HG03442 (cell line): Measurements from ENCODE around the gene CCR5AS.
"Not testable (repeated sequence)": the region's sequence is repeated elsewhere in the genome, so short reads cannot be mapped to it uniquely, and the experiment has no call there.

Experiments
- ATAC-seq: cut with Tn5 transposase; IDR thresholded peaks from one replicate; pipeline ENCODE4 v1.9.1; 2021; ENCODE audit warnings: mild to moderate bottlenecking, moderate library complexity; ENCODE audit not compliant: unreplicated experiment

The CCR5AS gene

DNA sequence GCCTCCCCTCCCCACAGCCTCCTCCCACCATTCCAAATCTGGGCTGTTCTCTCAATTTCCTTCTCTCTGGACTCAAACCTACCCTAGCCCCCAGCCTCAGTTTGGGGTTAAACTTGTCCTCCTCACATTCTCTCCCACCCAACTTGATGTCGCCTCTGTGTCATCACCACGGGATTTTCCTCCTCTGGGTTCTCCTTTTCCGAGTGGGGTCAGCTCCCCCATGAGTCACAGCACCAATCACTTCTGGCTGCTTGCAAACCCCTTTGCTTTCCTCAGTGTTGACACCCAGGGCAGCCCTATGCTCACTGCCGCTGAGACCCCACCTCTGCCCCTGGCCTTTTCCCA is 451 bp downstream of the CCR5AS start:
- no peak for ATAC-seq

DNA sequence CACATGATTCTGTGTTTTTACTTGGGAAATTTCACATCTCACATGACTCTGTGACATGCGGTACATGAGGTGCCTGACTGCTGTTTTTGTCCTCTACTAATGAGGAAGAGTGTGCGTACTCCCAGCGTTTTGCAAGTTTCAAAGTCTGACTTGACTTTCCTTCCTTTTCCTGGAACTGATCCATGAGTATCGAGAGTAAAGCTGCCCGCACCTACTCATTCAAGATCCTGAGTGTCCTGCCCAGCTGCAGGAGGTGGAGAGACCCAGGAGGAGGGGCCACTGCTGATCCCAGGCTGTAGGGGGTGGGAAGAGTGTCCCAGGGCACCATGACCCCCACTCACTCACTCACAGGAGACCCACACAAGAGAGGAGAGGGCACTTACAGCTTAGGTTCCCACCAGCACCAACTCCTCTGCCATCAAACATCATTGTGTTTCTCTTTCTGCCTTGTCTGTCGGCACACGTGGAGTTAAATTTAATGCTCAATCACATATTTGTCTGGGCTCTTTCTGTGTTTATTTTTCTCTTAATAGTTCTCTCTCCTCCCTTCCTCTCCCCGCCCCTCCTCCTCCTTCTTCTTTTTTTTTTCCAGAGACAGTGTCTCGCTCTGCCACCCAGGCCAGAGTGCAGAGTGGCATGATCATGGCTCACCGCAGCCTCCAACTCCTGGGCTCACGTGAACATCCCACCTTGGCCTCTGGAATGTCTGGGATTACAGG is 1.4 kb downstream of the CCR5AS start:
- no peak for ATAC-seq

GRCh38 chr3:46402902-46403301 is 4.0 kb downstream of the CCR5AS start:
- not testable (repeated sequence) for ATAC-seq

- ATAC-seq, result no peak
Measured at GRCh38 chr3:46401579-46401978, 5.3 kb downstream of the CCR5AS start.

DNA sequence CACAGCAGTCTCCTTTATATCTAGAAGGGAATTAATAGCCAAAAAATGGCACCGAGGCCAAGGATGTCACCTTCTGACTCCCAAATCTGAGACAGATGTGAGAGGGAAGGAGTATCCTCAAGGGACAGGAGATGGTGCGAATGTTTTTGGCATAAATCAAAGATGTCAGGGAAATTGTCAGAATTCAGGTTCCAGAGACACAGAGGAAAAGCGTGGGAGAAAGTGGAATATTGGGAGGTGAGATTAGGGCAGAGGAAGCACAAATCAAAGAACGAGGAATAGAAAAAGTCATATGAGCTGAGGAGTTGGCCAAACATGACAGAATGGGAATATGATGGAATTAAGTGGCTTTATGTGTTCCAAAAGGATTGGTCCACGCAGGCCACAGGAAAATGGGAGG is 6.0 kb downstream of the CCR5AS start:
- ATAC-seq, result no peak

- no peak for ATAC-seq
Measured at GRCh38 chr3:46400000-46400734, 6.7 kb downstream of the CCR5AS start.

DNA sequence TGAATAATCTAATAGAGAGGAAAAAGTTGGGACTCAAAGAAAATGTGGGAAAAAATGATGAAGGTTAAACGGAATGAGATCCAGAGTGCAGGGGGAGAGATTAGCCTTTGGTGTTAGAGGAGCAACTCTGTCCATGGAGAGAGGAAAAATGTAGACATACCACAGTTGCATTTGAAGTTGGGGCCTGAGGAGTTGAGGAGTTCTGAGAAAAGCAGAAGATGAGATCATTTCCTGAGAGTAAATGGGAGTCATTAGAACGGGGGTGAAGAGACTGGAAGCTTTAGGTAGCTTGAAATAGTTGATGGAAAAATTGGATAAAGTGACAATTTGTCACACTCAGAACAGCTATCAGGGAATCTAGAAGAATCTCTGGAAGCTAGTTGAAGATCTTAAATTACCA is 7.3 kb downstream of the CCR5AS start:
- ATAC-seq, result no peak

DNA sequence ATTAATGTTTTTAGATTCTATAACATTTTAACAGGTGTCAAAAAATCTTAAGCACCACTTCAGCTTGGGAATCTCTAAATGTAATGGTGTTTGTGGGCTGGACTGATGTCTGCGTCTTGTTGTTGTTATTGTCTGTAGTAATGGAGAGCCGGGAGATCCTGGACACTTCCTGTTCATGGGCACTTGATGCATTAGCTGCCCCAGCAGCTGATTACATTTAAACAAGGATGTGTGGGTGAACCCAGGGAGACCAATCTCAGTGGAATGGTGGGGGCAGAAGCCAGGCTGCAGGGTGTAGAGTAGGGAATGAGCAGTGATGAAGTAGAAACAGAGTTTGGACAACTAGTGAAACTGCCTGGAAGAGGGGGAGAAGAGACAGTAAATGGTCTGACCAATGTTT is 7.8 kb downstream of the CCR5AS start:
- no peak for ATAC-seq

DNA sequence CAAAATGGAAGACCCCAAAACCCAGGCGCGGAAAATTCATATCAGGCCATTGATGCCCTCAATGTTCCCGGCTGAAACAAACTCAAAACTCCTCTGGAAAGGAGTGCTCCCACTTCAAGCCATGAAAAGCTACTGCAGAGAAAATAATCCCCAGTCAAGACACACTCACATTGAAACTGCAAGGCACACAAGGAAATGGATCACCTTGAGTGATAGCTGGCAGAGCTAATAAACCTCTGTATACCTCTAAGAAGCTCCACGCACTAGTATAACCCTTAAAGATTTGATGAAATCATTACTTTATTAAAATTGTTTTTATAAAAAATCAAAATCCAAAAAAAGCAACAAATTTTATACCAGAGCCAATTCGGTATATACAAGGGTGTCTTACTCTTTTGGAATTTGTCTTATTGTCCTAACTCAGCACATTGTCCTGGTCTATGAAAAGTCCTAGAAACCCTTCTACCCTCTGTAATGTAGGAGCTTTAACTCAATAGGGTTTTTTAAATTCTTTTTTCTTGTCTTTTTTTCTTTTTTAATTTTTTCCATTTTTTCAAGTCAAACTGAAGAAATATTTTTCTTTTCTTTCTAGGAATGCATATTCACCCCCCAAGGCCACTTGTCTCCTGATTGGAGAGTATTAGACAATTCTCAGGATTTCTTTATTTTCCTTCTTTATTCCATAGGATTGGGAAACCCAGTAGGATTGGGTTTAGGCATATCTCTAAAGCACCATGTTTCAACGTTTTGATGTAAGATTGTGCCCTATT is 8.5 kb downstream of the CCR5AS start:
- ATAC-seq, result no peak

DNA sequence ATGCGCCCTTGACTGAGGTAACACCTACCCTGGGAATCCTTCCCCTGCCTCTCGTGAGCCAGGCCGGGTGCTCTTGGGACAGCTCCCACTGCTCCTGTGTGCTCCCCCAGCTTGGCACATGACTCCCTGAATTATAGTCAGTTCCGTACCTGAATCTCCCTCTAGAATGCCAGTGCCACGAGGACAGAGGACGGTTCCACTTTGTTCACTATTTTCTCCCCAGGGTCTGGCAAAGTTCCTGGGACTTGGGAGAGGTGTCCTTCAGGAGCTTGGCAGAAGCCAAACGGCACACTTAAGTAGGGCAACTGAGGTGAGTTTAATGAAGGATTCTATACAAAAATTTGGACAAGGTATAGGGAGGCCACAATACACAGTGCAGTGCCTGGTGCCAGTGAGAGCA is 9.8 kb downstream of the CCR5AS start:
- no peak for ATAC-seq

GRCh38 chr3:46395766-46396530 is 10.9 kb downstream of the CCR5AS start:
- ATAC-seq, result no peak

DNA sequence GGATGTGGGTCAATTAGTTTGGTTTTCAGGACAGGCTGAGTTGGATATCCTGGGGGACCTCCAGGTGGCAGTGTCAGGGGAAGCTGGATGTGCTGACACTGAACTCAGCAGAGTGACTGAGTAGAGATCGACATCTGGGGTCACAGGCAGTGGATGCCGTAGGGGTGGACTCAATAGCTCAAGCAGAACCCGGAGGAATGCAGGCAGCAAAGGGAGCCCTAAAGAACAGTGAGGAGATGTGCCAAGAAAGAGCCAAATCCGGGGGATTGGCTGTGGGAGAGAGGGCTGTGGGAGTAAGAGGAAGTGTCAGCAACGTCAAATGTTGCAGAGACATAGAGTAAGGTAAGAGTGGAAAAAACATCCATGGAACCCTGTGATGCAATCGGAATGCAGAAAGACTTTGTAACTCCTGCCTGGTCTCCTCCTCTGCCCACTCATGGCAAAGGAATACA is 11.6 kb downstream of the CCR5AS start:
- no peak for ATAC-seq

- ATAC-seq, result no peak
Measured at GRCh38 chr3:46393554-46394434, 13.1 kb downstream of the CCR5AS start.

DNA sequence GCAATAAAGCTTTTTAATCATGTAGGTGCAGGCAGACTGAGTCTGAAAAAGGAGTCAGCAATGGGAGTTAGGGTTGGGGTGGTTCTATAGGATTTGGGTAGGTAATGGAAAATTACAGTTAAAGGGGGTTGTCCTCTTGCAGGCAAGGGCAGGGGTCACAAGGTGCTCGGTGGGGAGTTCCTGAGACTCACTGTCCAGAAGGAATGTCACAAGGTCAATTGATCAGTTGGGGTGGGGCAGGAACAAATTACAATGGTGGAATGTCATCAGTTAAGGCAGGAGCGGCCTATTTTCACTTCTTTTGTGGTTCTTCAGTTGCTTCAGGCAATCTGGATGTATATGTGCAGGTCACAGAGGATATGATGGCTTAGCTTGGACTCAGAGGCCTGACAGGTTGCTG is 13.9 kb downstream of the CCR5AS start:
- no peak for ATAC-seq

DNA sequence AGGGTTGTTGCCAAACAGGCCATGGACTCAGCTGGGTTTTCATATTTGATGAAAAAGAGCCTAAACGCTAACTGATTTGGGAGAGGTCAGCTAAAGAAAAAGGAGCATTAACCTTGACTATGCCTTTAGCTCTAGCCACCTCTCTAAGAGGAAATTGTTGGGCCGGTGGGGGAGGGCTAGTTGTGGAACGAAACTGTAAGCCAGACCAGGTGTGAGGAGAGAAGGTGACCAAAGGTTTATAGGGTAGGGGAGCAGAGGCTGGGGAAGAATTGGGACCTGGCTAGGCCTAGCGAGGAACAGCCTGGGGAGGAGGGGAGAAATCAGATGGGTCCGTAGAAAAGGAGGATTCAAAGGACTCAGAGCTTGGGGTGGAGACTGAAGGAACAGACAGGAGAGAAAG is 15.3 kb downstream of the CCR5AS start:
- not testable (repeated sequence) for ATAC-seq

DNA sequence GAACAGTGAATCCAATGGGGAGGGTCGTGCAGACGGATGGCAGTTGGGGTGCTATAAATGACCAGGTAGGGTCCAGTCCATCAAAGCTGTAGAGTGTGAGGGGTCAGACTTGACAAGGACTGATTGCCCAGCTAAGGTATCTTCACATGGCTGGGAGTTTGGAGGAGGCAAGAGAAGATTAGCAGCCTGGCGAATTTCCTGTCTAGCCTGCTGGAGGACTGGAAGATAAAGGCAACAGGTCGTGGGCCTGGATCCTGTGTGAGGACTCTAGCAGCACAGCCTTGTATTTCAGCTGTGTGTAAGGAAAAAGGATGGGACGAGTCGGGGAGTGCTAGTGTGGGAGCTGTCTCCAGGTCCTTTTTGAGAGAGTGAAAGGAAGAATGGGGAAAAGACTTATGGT is 17.6 kb downstream of the CCR5AS start:
- no peak for ATAC-seq

GRCh38 chr3:46388847-46389246 is 18.0 kb downstream of the CCR5AS start:
- ATAC-seq, result not testable (repeated sequence)

GRCh38 chr3:46386205-46386604 is 20.7 kb downstream of the CCR5AS start:
- ATAC-seq, result no peak

DNA sequence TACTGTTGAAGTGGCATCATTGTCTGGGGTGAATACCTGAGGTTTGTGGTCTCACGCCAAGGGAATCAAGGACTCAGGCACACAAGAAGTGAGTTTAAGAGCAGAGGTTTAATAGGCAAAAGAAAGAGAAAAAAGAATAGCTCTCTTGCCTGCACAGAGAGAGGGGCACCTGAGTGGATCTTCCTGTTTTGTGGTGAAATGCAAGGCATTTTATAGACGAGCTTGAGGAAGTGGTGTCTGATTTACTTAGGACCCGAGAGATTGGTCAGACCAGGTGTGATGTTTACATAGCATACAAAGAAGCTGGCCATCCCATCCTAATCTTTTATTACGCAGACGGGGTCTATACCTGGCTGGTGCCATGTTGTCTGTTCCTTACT is 22.9 kb downstream of the CCR5AS start:
- no peak for ATAC-seq
